GM20000 (cell line): ENCODE data around the gene ICE1.
"Not testable (repeated sequence)": the region's sequence is repeated elsewhere in the genome, so short reads cannot be mapped to it uniquely, and the experiment has no call there.

Experiments used
- DNase-seq: peaks from one replicate; pipeline ENCODE4 v3.0.0; 2012; ENCODE audit warnings: low spot score
- CTCF ChIP-seq: IDR thresholded peaks from 2 replicates; pipeline ENCODE4 v1.5.1; 2012; ENCODE audit warnings: mild to moderate bottlenecking, control low read depth; ENCODE audit errors: extremely low read depth, missing control alignments

Gene ICE1

GRCh38 chr5:5405441-5405840 is 17.0 kb upstream of the ICE1 start:
- no peak for TF ChIP-seq CTCF
- no peak for DNase-seq

- DNase-seq, result no peak
- TF ChIP-seq CTCF, result no peak
These were observed 14.6 kb upstream of the ICE1 start for GRCh38 chr5:5407924-5408323.

GRCh38 chr5:5409151-5409810 is 13.2 kb upstream of the ICE1 start:
- DNase-seq, result no peak
- TF ChIP-seq CTCF, result no peak

- DNase-seq, result not testable (repeated sequence)
These were observed 8.6 kb upstream of the ICE1 start for GRCh38 chr5:5413856-5414255.

GRCh38 chr5:5414999-5415398 is 7.5 kb upstream of the ICE1 start:
- DNase-seq, result no peak
- TF ChIP-seq CTCF, result no peak

- TF ChIP-seq CTCF, result no peak
- no peak for DNase-seq
These were observed 5.7 kb upstream of the ICE1 start for GRCh38 chr5:5416733-5417132.

- no peak for TF ChIP-seq CTCF
- no peak for DNase-seq
These were observed 4.5 kb upstream of the ICE1 start for GRCh38 chr5:5418006-5418405.

GRCh38 chr5:5418764-5419163 is 3.7 kb upstream of the ICE1 start:
- DNase-seq, result no peak
- no peak for TF ChIP-seq CTCF
